GM12874 (cell line): ENCODE results near the gene ADCY4.

ENCODE experiments used
- CTCF ChIP-seq: IDR thresholded peaks from 2 replicates; pipeline ENCODE4 v1.5.1; 2011; ENCODE audit warnings: low read depth, mild to moderate bottlenecking, control low read depth, low read length, moderate library complexity; ENCODE audit not compliant: insufficient read depth

Gene ADCY4

GRCh38 chr14:24365600-24366412 is 30.9 kb upstream of the ADCY4 start:
- TF ChIP-seq CTCF: peak; percentile 85

GRCh38 chr14:24364841-24365240 is 30.0 kb upstream of the ADCY4 start:
- TF ChIP-seq CTCF: no peak

GRCh38 chr14:24363401-24363800 is 28.5 kb upstream of the ADCY4 start:
- no peak for TF ChIP-seq CTCF

- no peak for TF ChIP-seq CTCF
These were observed 27.5 kb upstream of the ADCY4 start for GRCh38 chr14:24362241-24362960.

GRCh38 chr14:24361326-24361725 is 26.5 kb upstream of the ADCY4 start:
- no peak for TF ChIP-seq CTCF

GRCh38 chr14:24360281-24360680 is 25.4 kb upstream of the ADCY4 start:
- TF ChIP-seq CTCF: no peak

- no peak for TF ChIP-seq CTCF
These were observed 21.3 kb upstream of the ADCY4 start for GRCh38 chr14:24356208-24356607.
